Neutrophil (primary cell): ENCODE data around the gene CD300LG.
"Not testable (repeated sequence)": the region's sequence is repeated elsewhere in the genome, so short reads cannot be mapped to it uniquely, and the experiment has no call there.

Experiments used
- H3K27ac ChIP-seq: fragments of 200-600 bp; sonication (generic); 2 replicates; pipeline ENCODE4 v1.5.1; 2016; ENCODE audit warnings: mild to moderate bottlenecking, moderate library complexity
- H3K27me3 ChIP-seq: fragments of 200-600 bp; sonication (generic); 2 replicates; pipeline ENCODE4 v1.6.0; 2016; ENCODE audit warnings: mild to moderate bottlenecking
- H3K36me3 ChIP-seq: fragments of 200-600 bp; sonication (generic); 2 replicates; pipeline ENCODE4 v1.5.1; 2017
- H3K4me1 ChIP-seq, 2 experiments: fragments of 200-600 bp in 1 of 2; sonication (generic) in 1 of 2; 1 replicate in 1 of 2; 2 replicates in 1 of 2; pipeline versions ENCODE4 v1.5.1 to v1.6.1; 2013 to 2016; ENCODE audit warnings: low read depth in 1 of 2, low read length in 1 of 2, mild to moderate bottlenecking in 1 of 2, moderate library complexity in 1 of 2; ENCODE audit not compliant: control insufficient read depth in 1 of 2, insufficient read depth in 1 of 2
- H3K4me3 ChIP-seq, 2 experiments: fragments of 200-600 bp in 1 of 2; sonication (generic) in 1 of 2; 1 replicate in 1 of 2; 2 replicates in 1 of 2; pipeline ENCODE4 v1.5.1; 2013 to 2016; ENCODE audit warnings: low read depth in 1 of 2, low read length in 1 of 2, mild to moderate bottlenecking in 1 of 2, moderate library complexity in 1 of 2
- H3K9me3 ChIP-seq: fragments of 200-600 bp; sonication (generic); 2 replicates; pipeline ENCODE4 v1.5.1; 2016
- CTCF ChIP-seq: fragments of 200-600 bp; sonication (generic); IDR thresholded peaks from 2 replicates; pipeline ENCODE4 v1.5.1; 2016; ENCODE audit warnings: antibody characterized with exemption

CD300LG gene

GRCh38 chr17:43860927-43861622 lies 14.1 kb downstream of the CD300LG start:
- no peak overlapping the region for H3K27ac ChIP-seq
- H3K27me3 ChIP-seq: peaks cover 16% of the 10 kb centered on the region
- no peaks in the 10 kb centered on the region for H3K36me3 ChIP-seq
- no peak for TF ChIP-seq CTCF
- no peak overlapping the region for H3K4me3 ChIP-seq
- H3K4me1 ChIP-seq: no peaks in the 10 kb centered on the region
- no peaks in the 10 kb centered on the region for H3K9me3 ChIP-seq

DNA sequence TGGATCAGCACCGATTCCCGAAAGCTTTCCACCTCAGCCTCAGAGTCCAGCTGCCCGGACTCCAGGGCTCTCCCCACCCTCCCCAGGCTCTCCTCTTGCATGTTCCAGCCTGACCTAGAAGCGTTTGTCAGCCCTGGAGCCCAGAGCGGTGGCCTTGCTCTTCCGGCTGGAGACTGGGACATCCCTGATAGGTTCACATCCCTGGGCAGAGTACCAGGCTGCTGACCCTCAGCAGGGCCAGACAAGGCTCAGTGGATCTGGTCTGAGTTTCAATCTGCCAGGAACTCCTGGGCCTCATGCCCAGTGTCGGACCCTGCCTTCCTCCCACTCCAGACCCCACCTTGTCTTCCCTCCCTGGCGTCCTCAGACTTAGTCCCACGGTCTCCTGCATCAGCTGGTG lies 15.0 kb downstream of the CD300LG start:
- H3K27me3 ChIP-seq: peaks cover 14% of the 10 kb centered on the region
- H3K4me3 ChIP-seq: no peak overlapping the region
- H3K4me1 ChIP-seq: no peaks in the 10 kb centered on the region
- H3K27ac ChIP-seq: no peak overlapping the region
- no peaks in the 10 kb centered on the region for H3K9me3 ChIP-seq
- H3K36me3 ChIP-seq: no peaks in the 10 kb centered on the region
- TF ChIP-seq CTCF: no peak

DNA sequence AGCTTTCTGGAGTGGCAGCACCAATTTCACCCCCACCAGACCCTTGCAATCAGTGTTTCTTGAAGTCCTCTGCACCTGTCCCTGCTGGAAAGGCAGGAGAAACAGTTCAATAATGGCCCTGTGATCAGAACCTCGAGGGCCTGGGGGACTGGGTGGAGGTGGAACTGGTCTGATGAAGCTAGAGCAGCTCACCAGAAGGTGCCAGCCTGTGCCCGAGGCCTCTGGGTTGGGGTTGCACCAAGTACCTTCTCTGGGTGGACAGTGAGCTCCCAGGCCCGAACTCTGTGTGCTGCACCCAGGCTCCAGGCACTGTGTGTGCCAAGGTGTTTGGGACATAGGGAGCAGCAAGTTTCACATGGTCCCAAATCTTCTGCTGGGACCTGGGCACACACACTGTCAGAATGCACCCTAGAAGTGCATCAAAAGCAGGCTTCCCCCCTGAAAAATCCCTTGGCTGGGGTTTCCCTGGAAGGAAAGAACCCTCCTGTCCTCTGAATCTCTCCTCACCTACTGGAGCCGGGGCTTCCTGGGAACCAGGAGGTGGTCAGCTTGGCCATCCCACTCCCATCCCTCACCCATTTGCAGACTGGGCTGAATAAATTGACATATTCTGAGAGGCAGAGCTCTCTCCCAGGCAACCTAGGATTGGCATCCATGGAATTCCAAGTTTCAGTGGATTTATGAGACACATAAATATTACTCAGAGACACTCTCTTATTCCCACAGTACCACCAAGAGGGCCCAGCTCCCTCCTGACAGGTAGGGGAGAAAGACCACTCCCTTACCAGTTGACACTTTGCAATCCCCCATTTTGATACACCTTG lies 17.4 kb downstream of the CD300LG start:
- no peak for TF ChIP-seq CTCF
- no peak overlapping the region for H3K4me3 ChIP-seq
- H3K27me3 ChIP-seq: no peaks in the 10 kb centered on the region
- H3K27ac ChIP-seq: no peak overlapping the region
- H3K9me3 ChIP-seq: no peaks in the 10 kb centered on the region
- H3K36me3 ChIP-seq: no peaks in the 10 kb centered on the region
- no peaks in the 10 kb centered on the region for H3K4me1 ChIP-seq

- H3K27me3 ChIP-seq: peaks cover 13% of the 10 kb centered on the region
- no peaks in the 10 kb centered on the region for H3K9me3 ChIP-seq
- TF ChIP-seq CTCF: no peak
- H3K27ac ChIP-seq: no peak overlapping the region
- H3K4me3 ChIP-seq: no peak overlapping the region
- H3K4me1 ChIP-seq: no peaks in the 10 kb centered on the region
- H3K36me3 ChIP-seq: no peaks in the 10 kb centered on the region
Observed at GRCh38 chr17:43868226-43868994, 21.4 kb downstream of the CD300LG start.

GRCh38 chr17:43869031-43869430 lies 22.1 kb downstream of the CD300LG start:
- H3K4me3 ChIP-seq, H3K36me3 ChIP-seq, H3K27ac ChIP-seq, H3K9me3 ChIP-seq, H3K4me1 ChIP-seq: not testable (repeated sequence)
- peaks cover 13% of the 10 kb centered on the region for H3K27me3 ChIP-seq
